GM21367 (cell line): ENCODE data around the gene PABPC1L.
A peak's percentile ranks its signal among the peaks of the same experiment; 100 is the strongest.

Experiments
- ATAC-seq: cut with Tn5 transposase; IDR thresholded peaks from one replicate; pipeline ENCODE4 v1.9.1; 2021; ENCODE audit not compliant: unreplicated experiment

PABPC1L gene

GRCh38 chr20:44966030-44966961 is 56.4 kb downstream of the PABPC1L start, which contains the start of gene STK4:
Gene STK4, plus strand, starts transcription at chr20:44966512. Its CDS starts 57 bp downstream, at chr20:44966569.
- ATAC-seq = peak; percentile 48

- no peak for ATAC-seq
Measured at GRCh38 chr20:44967207-44967807, 57.4 kb downstream of the PABPC1L start.

GRCh38 chr20:44969300-44969894 is 59.5 kb downstream of the PABPC1L start:
- ATAC-seq = no peak

GRCh38 chr20:44970243-44970757 is 60.4 kb downstream of the PABPC1L start:
- ATAC-seq = no peak

GRCh38 chr20:44973053-44973452 is 63.2 kb downstream of the PABPC1L start:
- no peak for ATAC-seq

- no peak for ATAC-seq
Measured at GRCh38 chr20:44976698-44977097, 66.8 kb downstream of the PABPC1L start.

- ATAC-seq = peak; percentile 83
Measured at GRCh38 chr20:44979090-44979621, 69.3 kb downstream of the PABPC1L start.

GRCh38 chr20:44981736-44982406 is 72.0 kb downstream of the PABPC1L start:
- ATAC-seq = no peak

GRCh38 chr20:44983093-44983674 is 73.3 kb downstream of the PABPC1L start:
- no peak for ATAC-seq

GRCh38 chr20:44988631-44989171 is 78.8 kb downstream of the PABPC1L start:
- ATAC-seq = no peak
